Activated naive CD8-positive, alpha-beta T cell (primary cell): ENCODE results near the gene WWP2.

ENCODE experiments used
- H3K27ac Mint-ChIP-seq: one replicate; pipeline ENCODE4 v1.8.0; 2021; ENCODE audit warnings: mixed read lengths
- H3K27me3 Mint-ChIP-seq: one replicate; pipeline ENCODE4 v1.8.0; 2021; ENCODE audit warnings: mixed read lengths
- H3K36me3 Mint-ChIP-seq: one replicate; pipeline ENCODE4 v1.8.0; 2021; ENCODE audit warnings: mixed read lengths
- H3K4me1 Mint-ChIP-seq: one replicate; pipeline ENCODE4 v1.8.0; 2021; ENCODE audit warnings: low read depth, mixed read lengths
- H3K4me3 Mint-ChIP-seq: one replicate; pipeline ENCODE4 v1.8.0; 2021; ENCODE audit warnings: mild to moderate bottlenecking, mixed read lengths
- H3K9me3 Mint-ChIP-seq: one replicate; pipeline ENCODE4 v1.8.0; 2021; ENCODE audit warnings: low read depth, mixed read lengths

Gene WWP2

GRCh38 chr16:69888005-69888590, 126.0 kb downstream of the WWP2 start:
- peaks cover 7% of the 10 kb centered on the region for H3K36me3 Mint-ChIP-seq

GRCh38 chr16:69889295-69889964, 127.3 kb downstream of the WWP2 start:
- no peaks in the 10 kb centered on the region for H3K4me1 Mint-ChIP-seq
- peaks cover 7% of the 10 kb centered on the region for H3K36me3 Mint-ChIP-seq
- no peak overlapping the region for H3K4me3 Mint-ChIP-seq
- no peak overlapping the region for H3K27ac Mint-ChIP-seq
- H3K9me3 Mint-ChIP-seq: no peaks in the 10 kb centered on the region
- no peaks in the 10 kb centered on the region for H3K27me3 Mint-ChIP-seq

More at GRCh38 chr16:69888005-69888590, 126.0 kb downstream of the WWP2 start:
- no peak overlapping the region for H3K4me3 Mint-ChIP-seq
- H3K4me1 Mint-ChIP-seq: no peaks in the 10 kb centered on the region
- no peaks in the 10 kb centered on the region for H3K27me3 Mint-ChIP-seq
- no peak overlapping the region for H3K27ac Mint-ChIP-seq
- no peaks in the 10 kb centered on the region for H3K9me3 Mint-ChIP-seq

- H3K27ac Mint-ChIP-seq: no peak overlapping the region
- H3K4me1 Mint-ChIP-seq: no peaks in the 10 kb centered on the region
- H3K27me3 Mint-ChIP-seq: no peaks in the 10 kb centered on the region
- H3K4me3 Mint-ChIP-seq: no peak overlapping the region
- H3K36me3 Mint-ChIP-seq: peaks cover 9% of the 10 kb centered on the region
- no peaks in the 10 kb centered on the region for H3K9me3 Mint-ChIP-seq
Observed at GRCh38 chr16:69890114-69890891, 128.2 kb downstream of the WWP2 start.

GRCh38 chr16:69890892-69891282, 128.8 kb downstream of the WWP2 start:
- H3K9me3 Mint-ChIP-seq: no peaks in the 10 kb centered on the region
- H3K27ac Mint-ChIP-seq: no peak overlapping the region
- H3K27me3 Mint-ChIP-seq: no peaks in the 10 kb centered on the region
- H3K4me3 Mint-ChIP-seq: no peak overlapping the region
- no peaks in the 10 kb centered on the region for H3K4me1 Mint-ChIP-seq
- H3K36me3 Mint-ChIP-seq: peaks cover 11% of the 10 kb centered on the region

GRCh38 chr16:69892378-69892777, 130.2 kb downstream of the WWP2 start:
- no peaks in the 10 kb centered on the region for H3K4me1 Mint-ChIP-seq
- no peaks in the 10 kb centered on the region for H3K27me3 Mint-ChIP-seq
- H3K9me3 Mint-ChIP-seq: no peaks in the 10 kb centered on the region
- H3K36me3 Mint-ChIP-seq: peaks cover 11% of the 10 kb centered on the region
- no peak overlapping the region for H3K27ac Mint-ChIP-seq
- no peak overlapping the region for H3K4me3 Mint-ChIP-seq

- Mint-ChIP-seq H3K4me3 (no peak overlapping the region), H3K27me3 (no peaks in the 10 kb centered on the region), H3K36me3 (peaks cover 11% of the 10 kb centered on the region), H3K27ac (no peak overlapping the region), H3K9me3 (no peaks in the 10 kb centered on the region), H3K4me1 (no peaks in the 10 kb centered on the region)
Observed at GRCh38 chr16:69893106-69893505, 131.0 kb downstream of the WWP2 start.

- Mint-ChIP-seq H3K9me3 (no peaks in the 10 kb centered on the region), H3K27ac (no peak overlapping the region), H3K36me3 (peaks cover 7% of the 10 kb centered on the region), H3K4me1 (no peaks in the 10 kb centered on the region), H3K27me3 (no peaks in the 10 kb centered on the region), H3K4me3 (no peak overlapping the region)
Observed at GRCh38 chr16:69894676-69895075, 132.5 kb downstream of the WWP2 start.

GRCh38 chr16:69903865-69904415, 141.8 kb downstream of the WWP2 start:
- Mint-ChIP-seq H3K27ac (no peak overlapping the region), H3K9me3 (no peaks in the 10 kb centered on the region), H3K4me3 (no peak overlapping the region), H3K27me3 (no peaks in the 10 kb centered on the region), H3K36me3 (peaks cover 9% of the 10 kb centered on the region), H3K4me1 (no peaks in the 10 kb centered on the region)

GRCh38 chr16:69904495-69905170, 142.5 kb downstream of the WWP2 start:
- Mint-ChIP-seq H3K27ac (no peak overlapping the region), H3K36me3 (peaks cover 9% of the 10 kb centered on the region), H3K4me3 (no peak overlapping the region), H3K9me3 (no peaks in the 10 kb centered on the region), H3K4me1 (no peaks in the 10 kb centered on the region), H3K27me3 (no peaks in the 10 kb centered on the region)

- H3K4me3 Mint-ChIP-seq: no peak overlapping the region
- no peaks in the 10 kb centered on the region for H3K4me1 Mint-ChIP-seq
- H3K27me3 Mint-ChIP-seq: no peaks in the 10 kb centered on the region
- H3K27ac Mint-ChIP-seq: no peak overlapping the region
- H3K9me3 Mint-ChIP-seq: no peaks in the 10 kb centered on the region
- H3K36me3 Mint-ChIP-seq: peaks cover 9% of the 10 kb centered on the region
Observed at GRCh38 chr16:69905171-69905555, 143.0 kb downstream of the WWP2 start.

GRCh38 chr16:69906838-69907401, 144.8 kb downstream of the WWP2 start:
- H3K36me3 Mint-ChIP-seq: peaks cover 8% of the 10 kb centered on the region
- H3K4me1 Mint-ChIP-seq: no peaks in the 10 kb centered on the region
- peak overlapping the region; percentile 22 for H3K27ac Mint-ChIP-seq
- no peak overlapping the region for H3K4me3 Mint-ChIP-seq
- H3K27me3 Mint-ChIP-seq: no peaks in the 10 kb centered on the region
- H3K9me3 Mint-ChIP-seq: no peaks in the 10 kb centered on the region

GRCh38 chr16:69909043-69909442, 146.9 kb downstream of the WWP2 start:
- Mint-ChIP-seq H3K9me3 (no peaks in the 10 kb centered on the region), H3K4me1 (no peaks in the 10 kb centered on the region), H3K27me3 (no peaks in the 10 kb centered on the region), H3K27ac (no peak overlapping the region), H3K36me3 (peaks cover 6% of the 10 kb centered on the region), H3K4me3 (no peak overlapping the region)

GRCh38 chr16:69909760-69910159, 147.6 kb downstream of the WWP2 start:
- H3K4me1 Mint-ChIP-seq: no peaks in the 10 kb centered on the region
- no peaks in the 10 kb centered on the region for H3K27me3 Mint-ChIP-seq
- no peaks in the 10 kb centered on the region for H3K9me3 Mint-ChIP-seq
- H3K27ac Mint-ChIP-seq: no peak overlapping the region
- peaks cover 6% of the 10 kb centered on the region for H3K36me3 Mint-ChIP-seq
- no peak overlapping the region for H3K4me3 Mint-ChIP-seq

GRCh38 chr16:69910964-69911363, 148.8 kb downstream of the WWP2 start:
- H3K4me3 Mint-ChIP-seq: no peak overlapping the region
- H3K27ac Mint-ChIP-seq: no peak overlapping the region
- peaks cover 6% of the 10 kb centered on the region for H3K36me3 Mint-ChIP-seq

More at GRCh38 chr16:69910964-69911363, 148.8 kb downstream of the WWP2 start:
- H3K27me3 Mint-ChIP-seq: no peaks in the 10 kb centered on the region
- H3K4me1 Mint-ChIP-seq: no peaks in the 10 kb centered on the region
- no peaks in the 10 kb centered on the region for H3K9me3 Mint-ChIP-seq
